22Rv1 (cell line): ENCODE data around the gene GMPPB.

Experiments
- CTCF ChIP-seq: fragments of 450-650 bp; IDR thresholded peaks from 2 replicates; pipeline ENCODE4 v1.5.1; 2017; ENCODE audit warnings: mild to moderate bottlenecking
- ZFX ChIP-seq: fragments of 450-650 bp; IDR thresholded peaks from 2 replicates; pipeline ENCODE4 v1.6.1; 2017; ENCODE audit warnings: antibody characterized with exemption, borderline replicate concordance

GRCh38 chr3:49712166-49712565 is 11.6 kb downstream of the GMPPB start:
- TF ChIP-seq CTCF, result no peak
- TF ChIP-seq ZFX, result no peak
